Motor neuron (in vitro differentiated cells): Measurements from ENCODE around the gene ELFN2. TPM values are rescaled to one million over a fixed set of nuclear protein-coding genes. Genes with fewer than 3 reads are reported as not detected.

Source experiments
- ATAC-seq, 8 experiments: fragments of 200-7000 bp; cut with Tn5 transposase; replicated peaks in 6 of 8; 2 replicates each; pipeline ENCODE4 v1.8.0; 2021; ENCODE audit warnings: mild to moderate bottlenecking in 8 of 8, moderate library complexity in 8 of 8
- H3K27ac ChIP-seq, 2 donors: fragments of 250-450 bp; sonication (Bioruptor Pico); 2 replicates each; pipeline ENCODE4 v1.9.0; 2021; ENCODE audit warnings: antibody characterized with exemption in 2 of 2, mild to moderate bottlenecking in 2 of 2, moderate library complexity in 1 of 2
- H3K4me1 ChIP-seq, 2 donors: fragments of 250-450 bp; sonication (Bioruptor Pico); replicated peaks in 1 of 2; 2 replicates each; pipeline ENCODE4 v1.6.1; 2021; ENCODE audit warnings: antibody characterized with exemption in 2 of 2, mild to moderate bottlenecking in 2 of 2, moderate library complexity in 1 of 2
- H3K4me3 ChIP-seq, 5 donors: fragments of 250-450 bp; sonication (Bioruptor Pico); 2 replicates each; pipeline ENCODE4 v1.9.0; 2021; ENCODE audit warnings: antibody characterized with exemption in 5 of 5, mild to moderate bottlenecking in 5 of 5, moderate library complexity in 4 of 5
- WGBS, 10 experiments: fragments of 450-650 bp; shearing (Covaris generic); methylation state at CpG; one replicate each; pipeline ENCODE4 v1.0.0; 2022; 5-methylcytosine and 5-hydroxymethylcytosine counted together
- in situ Hi-C, 9 experiments: fragments of 400-800 bp; cut with MboI; loops; one replicate each; pipeline ENCODE4 v1.15.0; 2021; ENCODE audit warnings: low sequenced_read_pairs in 9 of 9, low pct_unique_long_range_greater_than_20kb in 2 of 9; ENCODE audit not compliant: unreplicated experiment in 9 of 9
- total RNA-seq, 8 experiments: library from RNA; unstranded; fragments of 300-600 nt; gene quantifications; 2 replicates each; pipeline versions ENCODE4 v1.2.3 to v1.2.4, GENCODE V29; 2022

Gene ELFN2
- total RNA-seq, 8 experiments from 2014 or later, result 0.27 to 7.1 (median 2.7) TPM

- ATAC-seq, result peak in 5 of 8 experiments; percentile 27 to 68 (median 55)
- in situ Hi-C loops, result no loop called here
- Histone ChIP-seq H3K27ac (no peak overlapping the region), H3K4me3 (no peak overlapping the region), H3K4me1 (peaks cover 18% of the 10 kb centered on the region in 2 donors)
- WGBS, 10 experiments, result 0 to 19% (median 11%) methylated on average over 1 to 5 of the region's 5 CpGs; no CpG with 5 or more reads in 5 of the 10 experiments
Measured at GRCh38 chr22:37462983-37463382, 35.7 kb upstream of the ELFN2 start.

DNA sequence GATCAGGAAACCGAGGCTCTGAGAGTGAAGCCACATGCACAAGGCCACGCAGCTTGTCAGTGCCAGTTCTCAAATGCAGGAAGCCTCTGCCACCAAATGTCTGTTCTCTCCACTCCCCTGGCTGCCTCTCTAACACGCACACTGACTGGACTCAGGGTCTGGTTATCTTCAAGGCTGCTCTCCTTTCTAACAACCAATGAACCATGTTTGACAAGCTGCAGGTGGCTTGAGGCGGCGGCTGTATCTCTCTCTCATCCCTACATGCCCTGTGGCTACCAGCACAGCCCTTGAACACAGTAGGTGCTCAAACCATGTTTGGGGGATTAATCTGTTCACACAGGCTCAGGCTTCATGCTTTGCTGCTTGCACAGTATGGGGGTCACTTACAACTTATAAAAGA is 35.2 kb upstream of the ELFN2 start:
- Histone ChIP-seq H3K4me3 (no peak overlapping the region), H3K27ac (peak overlapping the region in 1 of 2 donors; percentile 42), H3K4me1 (peaks cover 18% of the 10 kb centered on the region in 2 donors)
- 13 to 79% (median 22%) methylated on average over 1 to 5 of the region's 5 CpGs; no CpG with 5 or more reads in 6 of the 10 experiments for WGBS, 10 experiments
- in situ Hi-C loops, result no loop called here
- ATAC-seq, result peak in 3 of 8 experiments; percentile 3 to 14 (median 11)

DNA sequence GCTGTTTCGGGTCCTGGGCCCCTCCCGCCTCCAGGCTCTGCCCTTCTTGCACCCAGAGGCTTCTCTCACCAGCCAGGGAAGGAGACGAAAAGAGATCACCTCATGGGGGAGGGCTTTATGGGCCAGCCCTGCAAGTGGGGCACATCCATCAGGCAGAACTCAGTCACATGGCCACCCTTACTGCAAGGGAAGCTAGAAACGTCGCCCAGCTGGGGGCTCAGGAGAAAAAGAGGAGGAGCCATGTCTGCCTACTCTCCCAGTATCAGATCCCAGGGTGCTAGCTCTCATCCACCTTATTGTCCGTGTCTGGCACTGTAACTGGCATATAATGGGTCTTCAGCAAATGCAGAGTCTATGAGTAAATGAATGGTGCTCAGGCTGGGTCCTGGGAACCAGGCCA is 34.7 kb upstream of the ELFN2 start:
- no peak overlapping the region for H3K4me3 ChIP-seq
- in situ Hi-C loops, result no loop called here
- H3K4me1 ChIP-seq, result peaks cover 18% of the 10 kb centered on the region in 2 donors
- ATAC-seq, result peak in 5 of 8 experiments; percentile 80 to 91 (median 86)
- WGBS, 10 experiments, result 0 to 50% (median 38%) methylated on average over 1 to 5 of the region's 6 CpGs; no CpG with 5 or more reads in 4 of the 10 experiments
- peak overlapping the region in 1 of 2 donors; percentile 42 for H3K27ac ChIP-seq

- WGBS, 10 experiments, result 23 to 100% (median 82%) methylated on average over 1 to 3 of the region's 3 CpGs
- in situ Hi-C loops, result no loop called here
- H3K4me3 ChIP-seq, result no peak overlapping the region
- peaks cover 28% of the 10 kb centered on the region in 2 donors for H3K4me1 ChIP-seq
- no peak overlapping the region for H3K27ac ChIP-seq
- no peak for ATAC-seq
Measured at GRCh38 chr22:37460684-37461083, 33.4 kb upstream of the ELFN2 start.

GRCh38 chr22:37459206-37459605 is 31.9 kb upstream of the ELFN2 start:
- H3K4me3 ChIP-seq, result no peak overlapping the region
- no peak overlapping the region for H3K27ac ChIP-seq
- peaks cover 36 to 38% of the 10 kb centered on the region in 2 donors for H3K4me1 ChIP-seq
- 59 to 100% (median 74%) methylated on average over 2 to 9 of the region's 9 CpGs; no CpG with 5 or more reads in 1 of the 10 experiments for WGBS, 10 experiments
- in situ Hi-C loops, result loop anchor here in 5 of 9 experiments (5.0 to 10.0 kb wide), 3 partner anchors 134 to 144 kb away; no protein-coding TSS in a partner anchor
- ATAC-seq, result no peak

- peak; percentile 66 to 99 (median 77) for ATAC-seq
- 0 to 43% (median 0%) methylated on average over 1 to 3 of the region's 4 CpGs; no CpG with 5 or more reads in 5 of the 10 experiments for WGBS, 10 experiments
- Histone ChIP-seq H3K27ac (no peak overlapping the region), H3K4me3 (no peak overlapping the region), H3K4me1 (peaks cover 27 to 28% of the 10 kb centered on the region in 2 donors)
- in situ Hi-C loops, result loop anchor here in 5 of 9 experiments (5.0 to 10.0 kb wide), 3 partner anchors 132 to 142 kb away; no protein-coding TSS in a partner anchor
Measured at GRCh38 chr22:37457093-37457893, 30.0 kb upstream of the ELFN2 start.

DNA sequence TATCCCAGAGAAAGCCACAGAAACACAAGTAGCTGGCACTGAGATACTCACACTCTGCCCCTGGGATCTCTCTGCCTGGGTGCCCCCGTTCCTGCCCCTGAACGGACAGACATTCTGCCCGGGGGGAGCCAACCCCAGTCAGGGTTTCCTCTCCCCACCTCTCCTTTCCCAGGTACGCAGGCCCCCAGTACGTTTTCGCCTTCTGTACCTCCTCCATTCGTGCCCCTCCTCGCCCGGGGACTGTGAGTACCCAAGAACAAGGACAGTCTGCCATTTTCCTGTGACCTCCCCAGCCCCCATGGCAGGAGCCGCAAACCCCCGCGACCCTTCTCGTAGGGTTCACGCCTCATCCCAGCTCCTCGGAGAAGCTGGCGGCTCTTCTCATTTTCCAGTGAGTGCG is 29.1 kb upstream of the ELFN2 start:
- peaks cover 19 to 20% of the 10 kb centered on the region in 2 donors for H3K4me1 ChIP-seq
- H3K27ac ChIP-seq, result no peak overlapping the region
- WGBS, 10 experiments, result 24 to 100% (median 90%) methylated on average over 1 to 4 of the region's 17 CpGs; no CpG with 5 or more reads in 4 of the 10 experiments
- no peak for ATAC-seq
- in situ Hi-C loops, result loop anchor here in 5 of 9 experiments (5.0 to 10.0 kb wide), 3 partner anchors 132 to 142 kb away; no protein-coding TSS in a partner anchor
- no peak overlapping the region for H3K4me3 ChIP-seq

GRCh38 chr22:37455896-37456295 is 28.6 kb upstream of the ELFN2 start:
- ATAC-seq, result no peak
- H3K4me3 ChIP-seq, result no peak overlapping the region
- H3K27ac ChIP-seq, result no peak overlapping the region
- H3K4me1 ChIP-seq, result peaks cover 19 to 20% of the 10 kb centered on the region in 2 donors
- in situ Hi-C loops, result loop anchor here in 5 of 9 experiments (5.0 to 10.0 kb wide), 3 partner anchors 131 to 141 kb away; no protein-coding TSS in a partner anchor
- WGBS, 10 experiments, result 0 to 60% (median 33%) methylated on average over 1 of the region's 14 CpGs; no CpG with 5 or more reads in 7 of the 10 experiments

- in situ Hi-C loops, result loop anchor here in 6 of 9 experiments (5.0 to 10.0 kb wide), 3 partner anchors 130 to 140 kb away; no protein-coding TSS in a partner anchor
- 0 to 80% (median 27%) methylated on average over 1 to 10 of the region's 21 CpGs; no CpG with 5 or more reads in 1 of the 10 experiments for WGBS, 10 experiments
- no peak overlapping the region for H3K27ac ChIP-seq
- peaks cover 24 to 27% of the 10 kb centered on the region in 2 donors for H3K4me1 ChIP-seq
- ATAC-seq, result peak; percentile 18 to 95 (median 75)
- no peak overlapping the region for H3K4me3 ChIP-seq
Measured at GRCh38 chr22:37454857-37455686, 27.8 kb upstream of the ELFN2 start.

DNA sequence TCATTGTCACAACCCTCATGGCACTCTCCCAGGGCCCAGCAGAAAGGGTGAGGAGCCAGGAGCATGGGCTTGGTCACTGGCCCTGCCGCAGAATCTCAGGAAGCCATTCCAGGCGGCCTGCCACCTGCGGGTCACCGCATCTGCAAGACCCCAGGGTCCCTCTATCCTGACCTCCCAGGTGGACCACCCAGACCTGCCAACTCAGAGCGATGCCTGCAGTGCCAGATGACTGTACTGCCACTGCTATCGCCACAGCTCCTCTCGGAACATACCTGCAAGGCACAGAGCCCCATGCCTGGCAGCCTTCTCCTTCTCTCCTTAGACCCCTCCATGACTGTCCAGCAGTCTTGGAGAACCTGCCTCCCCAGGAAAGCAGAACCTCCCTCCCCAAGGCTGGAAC is 26.4 kb upstream of the ELFN2 start:
- Histone ChIP-seq H3K4me3 (no peak overlapping the region), H3K27ac (no peak overlapping the region), H3K4me1 (peaks cover 38 to 39% of the 10 kb centered on the region in 2 donors)
- in situ Hi-C loops, result loop anchor here in 5 of 9 experiments (5.0 to 10.0 kb wide), 3 partner anchors 129 to 139 kb away; no protein-coding TSS in a partner anchor
- no peak for ATAC-seq
- 80 to 100% (median 89%) methylated on average over 1 to 5 of the region's 7 CpGs; no CpG with 5 or more reads in 7 of the 10 experiments for WGBS, 10 experiments

DNA sequence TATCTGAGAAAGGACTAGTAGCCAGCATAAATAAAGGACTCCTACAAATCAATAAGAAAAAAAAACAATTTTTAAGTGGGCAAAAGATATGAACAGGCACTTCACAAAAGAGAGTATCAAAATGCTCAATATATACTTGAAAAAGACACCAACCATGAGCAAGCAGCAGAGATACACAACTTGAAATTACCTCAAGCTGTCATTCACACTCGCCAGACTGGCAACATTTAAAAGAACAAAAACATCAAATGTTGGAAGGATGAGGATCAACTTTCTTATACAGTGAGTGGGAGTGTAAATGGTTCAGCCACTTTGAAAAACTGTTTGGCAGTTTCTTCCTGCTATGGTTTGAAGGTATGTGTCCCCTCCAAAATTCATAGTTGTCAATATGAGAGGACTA is 23.9 kb upstream of the ELFN2 start:
- in situ Hi-C loops, result loop anchor here in 5 of 9 experiments (5.0 to 10.0 kb wide), 3 partner anchors 126 to 136 kb away; no protein-coding TSS in a partner anchor
- H3K4me1 ChIP-seq, result peaks cover 48 to 53% of the 10 kb centered on the region in 2 donors
- 0 to 100% (median 80%) methylated on average over 1 of the region's 1 CpG; no CpG with 5 or more reads in 1 of the 10 experiments for WGBS, 10 experiments
- no peak overlapping the region for H3K4me3 ChIP-seq
- H3K27ac ChIP-seq, result no peak overlapping the region
- no peak for ATAC-seq

- H3K27ac ChIP-seq, result peak overlapping the region; percentile 66 to 82
- in situ Hi-C loops, result loop anchor here in 5 of 9 experiments (5.0 to 10.0 kb wide), 3 partner anchors 125 to 135 kb away; no protein-coding TSS in a partner anchor
- ATAC-seq, result peak in 5 of 8 experiments; percentile 93 to 97 (median 95)
- H3K4me3 ChIP-seq, result no peak overlapping the region
- peaks cover 32 to 38% of the 10 kb centered on the region in 2 donors for H3K4me1 ChIP-seq
- WGBS, 10 experiments, result 26 to 86% (median 43%) methylated on average over 1 to 9 of the region's 15 CpGs; no CpG with 5 or more reads in 6 of the 10 experiments
Measured at GRCh38 chr22:37449331-37450001, 22.2 kb upstream of the ELFN2 start.
